K562 (cell line): Measurements from ENCODE around the gene RBPJ. TPM values are rescaled to one million over a fixed set of nuclear protein-coding genes. Genes with fewer than 3 reads are reported as not detected.

Source experiments
- CEBPG ChIP-seq, 3 experiments: fragments of 200-800 bp in 1 of 3; sonication (Bioruptor generic) in 1 of 3; sonication (generic) in 1 of 3; formaldehyde crosslinking in 1 of 3; IDR thresholded peaks in 2 of 3; conservative IDR thresholded peaks in 1 of 3; 2 replicates each; pipeline versions ENCODE4 v1.6.1 to v1.8.0; 2016 to 2022; ENCODE audit warnings: missing compliant biosample characterization in 2 of 3, missing genetic modification characterization in 2 of 3, mild to moderate bottlenecking in 1 of 3, missing genetic modification reagents in 1 of 3
- FOXP1 ChIP-seq: sonication (generic); formaldehyde crosslinking; IDR thresholded peaks from 2 replicates; pipeline ENCODE4 v1.8.0; 2022; ENCODE audit warnings: mild to moderate bottlenecking, missing genetic modification reagents
- HNRNPK ChIP-seq: fragments of 200-400 bp; formaldehyde crosslinking; IDR thresholded peaks from one replicate; pipeline ENCODE4 v1.6.1; 2018; ENCODE audit warnings: mild to moderate bottlenecking, low read depth, low read length; ENCODE audit not compliant: poor library complexity, severe bottlenecking
- KDM5B ChIP-seq: fragments of 200-600 bp; sonication (generic); IDR thresholded peaks from 2 replicates; pipeline ENCODE4 v1.6.1; 2012; ENCODE audit warnings: low read depth, mild to moderate bottlenecking, moderate library complexity, low read length, control low read depth, inconsistent platforms; ENCODE audit not compliant: insufficient replicate concordance
- ZNF584 ChIP-seq: fragments of 200-800 bp; sonication (Bioruptor generic); IDR thresholded peaks from 2 replicates; pipeline ENCODE4 v1.6.1; 2016; ENCODE audit warnings: low read depth, mild to moderate bottlenecking, missing genetic modification characterization, missing compliant biosample characterization
- polyA plus RNA-seq, 8 experiments: library from polyadenylated mRNA; depleted of rRNA in 4 of 8; stranded (reverse) in 5 of 8; unstranded in 3 of 8; fragments of >200 nt; fragmentation: Nextera tagmentation in 2 of 8; fragmentation: Illumina TruSeq in 1 of 8; extraction: Ambion mirVana in 2 of 8; extraction: Trizol in 1 of 8; gene quantifications; 2 replicates each; pipeline versions ENCODE4 v1.2.1 to v1.2.3, GENCODE V29; 2011 to 2014; ENCODE audit warnings: inconsistent platforms in 1 of 8, missing spikeins in 1 of 8
- total RNA-seq, 7 experiments: library from RNA; depleted of rRNA in 6 of 7; stranded (reverse); fragments of >200 nt in 6 of 7; fragmentation: Illumina TruSeq in 2 of 7; extraction: Trizol in 2 of 7; gene quantifications; 2 replicates each; pipeline versions ENCODE4 v1.2.1 to v1.2.3, GENCODE V29; 2011 to 2021; ENCODE audit warnings: low replicate concordance in 1 of 7
- TF ChIP-seq, protein P1 (sequence below), 2 experiments: fragments of 450-650 bp; IDR thresholded peaks; 2 replicates each; pipeline ENCODE4 v1.6.1; 2016; ENCODE audit warnings: mild to moderate bottlenecking in 2 of 2, borderline replicate concordance in 1 of 2, low read depth in 1 of 2, moderate library complexity in 1 of 2
- TF ChIP-seq, protein P2 (sequence below), 3 experiments: fragments of 200-800 bp in 1 of 3; fragments of 250-450 bp in 1 of 3; fragments of 450-650 bp in 1 of 3; sonication (Bioruptor Pico) in 1 of 3; sonication (Bioruptor generic) in 1 of 3; formaldehyde crosslinking in 1 of 3; IDR thresholded peaks; 2 replicates each; pipeline versions ENCODE4 v1.6.1 to v1.8.0; 2016 to 2022; ENCODE audit warnings: mild to moderate bottlenecking in 2 of 3, missing genetic modification characterization in 2 of 3, missing compliant biosample characterization in 1 of 3, moderate library complexity in 1 of 3

Gene RBPJ
- total and polyA plus RNA-seq, 9 of the 15 experiments (the other 6 are each of a cell fraction or from before 2014, with no cell fraction given) = 17.2 to 49.4 (median 33.8) TPM

DNA sequence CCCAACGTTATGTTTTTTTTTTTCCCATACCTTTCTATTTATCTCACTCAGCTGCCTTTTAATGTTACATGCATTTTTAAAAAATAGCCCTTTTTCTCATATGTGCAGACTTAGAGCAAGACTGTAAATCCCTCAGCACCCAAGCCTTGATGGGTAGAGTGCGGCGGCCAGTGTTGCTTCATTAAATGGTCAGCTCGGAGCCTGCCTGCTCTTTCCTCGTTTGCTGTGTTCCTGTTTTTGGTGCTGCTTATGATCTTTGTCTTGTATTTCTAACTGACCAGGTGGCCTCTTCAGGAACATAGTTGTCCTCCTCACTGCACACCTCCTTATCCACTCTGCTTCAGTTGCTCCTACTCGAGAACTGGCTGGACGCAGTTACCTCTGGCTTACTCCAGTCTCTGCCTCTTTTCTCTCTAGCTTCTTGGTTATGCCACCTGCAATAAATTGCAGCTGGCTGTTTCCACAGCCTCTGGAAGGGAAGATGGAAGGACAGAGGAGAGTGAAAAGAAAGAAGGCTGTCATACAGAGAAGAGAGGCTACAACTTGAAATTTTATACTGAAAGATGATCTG is 10.7 kb downstream of the RBPJ start (continued):
- TF ChIP-seq, protein P1, sequence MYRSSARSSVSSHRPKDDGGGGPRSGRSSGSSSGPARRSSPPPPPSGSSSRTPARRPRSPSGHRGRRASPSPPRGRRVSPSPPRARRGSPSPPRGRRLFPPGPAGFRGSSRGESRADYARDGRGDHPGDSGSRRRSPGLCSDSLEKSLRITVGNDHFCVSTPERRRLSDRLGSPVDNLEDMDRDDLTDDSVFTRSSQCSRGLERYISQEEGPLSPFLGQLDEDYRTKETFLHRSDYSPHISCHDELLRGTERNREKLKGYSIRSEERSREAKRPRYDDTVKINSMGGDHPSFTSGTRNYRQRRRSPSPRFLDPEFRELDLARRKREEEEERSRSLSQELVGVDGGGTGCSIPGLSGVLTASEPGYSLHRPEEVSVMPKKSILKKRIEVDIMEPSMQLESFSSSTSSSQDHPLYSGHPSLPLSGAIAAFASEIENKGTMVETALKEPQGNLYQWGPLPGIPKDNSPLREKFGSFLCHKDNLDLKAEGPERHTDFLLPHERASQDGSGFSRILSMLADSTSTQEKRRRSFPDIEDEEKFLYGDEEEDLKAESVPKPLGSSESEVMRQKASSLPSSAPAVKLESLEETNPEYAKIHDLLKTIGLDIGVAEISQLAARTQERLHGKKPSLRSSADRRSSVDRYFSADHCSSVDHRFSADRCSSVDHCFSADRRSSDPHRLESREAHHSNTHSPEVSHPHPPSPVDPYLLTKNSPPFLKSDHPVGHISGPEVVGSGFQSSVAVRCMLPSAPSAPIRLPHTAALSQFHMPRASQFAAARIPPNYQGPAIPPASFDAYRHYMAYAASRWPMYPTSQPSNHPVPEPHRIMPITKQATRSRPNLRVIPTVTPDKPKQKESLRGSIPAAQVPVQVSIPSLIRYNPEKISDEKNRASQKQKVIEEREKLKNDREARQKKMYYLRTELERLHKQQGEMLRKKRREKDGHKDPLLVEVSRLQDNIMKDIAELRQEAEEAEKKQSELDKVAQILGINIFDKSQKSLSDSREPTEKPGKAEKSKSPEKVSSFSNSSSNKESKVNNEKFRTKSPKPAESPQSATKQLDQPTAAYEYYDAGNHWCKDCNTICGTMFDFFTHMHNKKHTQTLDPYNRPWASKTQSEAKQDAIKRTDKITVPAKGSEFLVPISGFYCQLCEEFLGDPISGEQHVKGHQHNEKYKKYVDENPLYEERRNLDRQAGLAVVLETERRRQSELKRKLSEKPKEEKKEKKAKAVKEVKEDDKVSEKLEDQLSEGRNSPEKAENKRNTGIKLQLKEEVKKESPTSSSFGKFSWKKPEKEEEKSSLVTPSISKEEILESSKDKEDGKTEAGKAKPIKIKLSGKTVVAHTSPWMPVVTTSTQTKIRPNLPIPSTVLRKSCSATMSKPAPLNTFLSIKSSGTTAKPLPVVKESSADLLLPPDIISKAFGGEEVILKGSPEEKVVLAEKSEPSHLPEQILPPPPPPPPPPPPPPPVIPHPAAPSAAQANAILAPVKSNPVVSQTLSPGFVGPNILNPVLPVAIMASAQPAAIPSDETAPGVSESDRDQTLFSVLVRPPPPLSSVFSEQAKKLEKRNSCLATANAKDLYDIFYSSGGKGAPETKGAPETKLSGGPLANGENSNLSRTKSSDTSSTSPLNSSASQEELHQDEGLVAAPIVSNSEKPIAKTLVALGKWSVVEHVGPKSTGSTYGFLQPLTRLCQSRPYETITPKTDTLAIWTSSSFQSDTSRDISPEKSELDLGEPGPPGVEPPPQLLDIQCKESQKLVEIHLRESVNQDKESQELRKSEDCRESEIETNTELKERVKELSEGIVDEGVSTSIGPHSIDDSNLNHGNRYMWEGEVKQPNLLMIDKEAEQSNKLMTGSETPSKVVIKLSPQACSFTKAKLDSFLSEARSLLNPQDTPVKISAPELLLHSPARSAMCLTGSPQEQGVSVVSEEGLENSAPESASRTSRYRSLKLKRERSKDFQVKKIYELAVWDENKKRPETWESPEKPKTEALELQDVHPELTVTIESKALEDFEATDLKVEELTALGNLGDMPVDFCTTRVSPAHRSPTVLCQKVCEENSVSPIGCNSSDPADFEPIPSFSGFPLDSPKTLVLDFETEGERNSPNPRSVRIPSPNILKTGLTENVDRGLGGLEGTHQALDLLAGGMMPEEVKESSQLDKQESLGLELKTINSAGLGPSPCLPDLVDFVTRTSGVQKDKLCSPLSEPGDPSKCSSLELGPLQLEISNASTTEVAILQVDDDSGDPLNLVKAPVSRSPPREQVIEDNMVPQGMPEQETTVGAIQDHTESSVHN (IDR thresholded peaks at IDR 0.05; ENCODE audit: borderline replicate concordance in 1 of 2, low read depth in 1 of 2) = no peak
- TF ChIP-seq HNRNPK = no peak
- TF ChIP-seq CEBPG (CRISPR knock-in tag; IDR thresholded peaks at IDR 0.05) = no peak
- TF ChIP-seq CEBPG (tag; conservative IDR thresholded peaks at IDR 0.05 in 1 of 2, IDR thresholded peaks at IDR 0.05 in 1 of 2) = no peak
- TF ChIP-seq ZNF584 (CRISPR knock-in tag) = no peak
- no peak for TF ChIP-seq KDM5B
- no peak for TF ChIP-seq FOXP1 (CRISPR knock-in tag)
- TF ChIP-seq, protein P2, sequence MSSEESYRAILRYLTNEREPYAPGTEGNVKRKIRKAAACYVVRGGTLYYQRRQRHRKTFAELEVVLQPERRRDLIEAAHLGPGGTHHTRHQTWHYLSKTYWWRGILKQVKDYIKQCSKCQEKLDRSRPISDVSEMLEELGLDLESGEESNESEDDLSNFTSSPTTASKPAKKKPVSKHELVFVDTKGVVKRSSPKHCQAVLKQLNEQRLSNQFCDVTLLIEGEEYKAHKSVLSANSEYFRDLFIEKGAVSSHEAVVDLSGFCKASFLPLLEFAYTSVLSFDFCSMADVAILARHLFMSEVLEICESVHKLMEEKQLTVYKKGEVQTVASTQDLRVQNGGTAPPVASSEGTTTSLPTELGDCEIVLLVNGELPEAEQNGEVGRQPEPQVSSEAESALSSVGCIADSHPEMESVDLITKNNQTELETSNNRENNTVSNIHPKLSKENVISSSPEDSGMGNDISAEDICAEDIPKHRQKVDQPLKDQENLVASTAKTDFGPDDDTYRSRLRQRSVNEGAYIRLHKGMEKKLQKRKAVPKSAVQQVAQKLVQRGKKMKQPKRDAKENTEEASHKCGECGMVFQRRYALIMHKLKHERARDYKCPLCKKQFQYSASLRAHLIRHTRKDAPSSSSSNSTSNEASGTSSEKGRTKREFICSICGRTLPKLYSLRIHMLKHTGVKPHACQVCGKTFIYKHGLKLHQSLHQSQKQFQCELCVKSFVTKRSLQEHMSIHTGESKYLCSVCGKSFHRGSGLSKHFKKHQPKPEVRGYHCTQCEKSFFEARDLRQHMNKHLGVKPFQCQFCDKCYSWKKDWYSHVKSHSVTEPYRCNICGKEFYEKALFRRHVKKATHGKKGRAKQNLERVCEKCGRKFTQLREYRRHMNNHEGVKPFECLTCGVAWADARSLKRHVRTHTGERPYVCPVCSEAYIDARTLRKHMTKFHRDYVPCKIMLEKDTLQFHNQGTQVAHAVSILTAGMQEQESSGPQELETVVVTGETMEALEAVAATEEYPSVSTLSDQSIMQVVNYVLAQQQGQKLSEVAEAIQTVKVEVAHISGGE (CRISPR knock-in tag; IDR thresholded peaks at IDR 0.05) = no peak
